Spinal cord (tissue), 10 donors: ENCODE data around the gene SALL1. TPM values are rescaled to one million over a fixed set of nuclear protein-coding genes. Genes with fewer than 3 reads are reported as not detected.

ENCODE experiments used
- DNase-seq, 6 donors: peaks; one replicate each; pipeline versions ENCODE4 v3.0.0 to v3.0.0-alpha.2; 2013 to 2015; ENCODE audit warnings: low spot score in 6 of 6, low read depth in 4 of 6
- H3K27ac ChIP-seq: one replicate; pipeline ENCODE4 v1.5.1; 2013; ENCODE audit warnings: low read depth, low read length, control low read depth
- H3K27me3 ChIP-seq: one replicate; pipeline ENCODE4 v1.6.1; 2013; ENCODE audit warnings: low read length; ENCODE audit not compliant: control insufficient read depth, insufficient read depth
- H3K36me3 ChIP-seq: one replicate; pipeline ENCODE4 v1.6.1; 2013; ENCODE audit warnings: low read length; ENCODE audit not compliant: control insufficient read depth, insufficient read depth
- H3K4me1 ChIP-seq: one replicate; pipeline ENCODE4 v1.6.1; 2013; ENCODE audit warnings: low read length; ENCODE audit not compliant: control insufficient read depth, insufficient read depth
- H3K4me3 ChIP-seq: one replicate; pipeline ENCODE4 v1.5.1; 2013; ENCODE audit warnings: low read depth, low read length, control low read depth
- H3K9me3 ChIP-seq: one replicate; pipeline ENCODE4 v1.6.1; 2013; ENCODE audit warnings: low read length; ENCODE audit not compliant: control insufficient read depth, insufficient read depth
- WGBS: methylation state at CpG from one replicate; pipeline ENCODE4 v1.1.5; 2013; ENCODE audit warnings: missing lambda C conversion rate; ENCODE audit not compliant: insufficient coverage; 5-methylcytosine and 5-hydroxymethylcytosine counted together
- polyA plus RNA-seq, 2 donors: library from polyadenylated mRNA; unstranded; fragments of 120-200 nt; gene quantifications; one replicate each; pipeline ENCODE4 v1.2.1, GENCODE V29; 2013; ENCODE audit not compliant: insufficient read length in 2 of 2
- total RNA-seq, 2 donors: library from RNA; depleted of rRNA in 1 of 2; stranded (reverse); fragments of 120-200 nt in 1 of 2; fragments of >200 nt in 1 of 2; gene quantifications; one replicate each; pipeline versions ENCODE4 v1.2.3 to v1.2.4, GENCODE V29; 2013 to 2014
- donor health status: healthy.

Gene SALL1
- total and polyA plus RNA-seq, 4 donors, result 14.7 to 98.7 (median 48.5) TPM

GRCh38 chr16:51152691-51153576 lies 1.9 kb upstream of the SALL1 start:
- DNase-seq, result peak in 3 of 6 donors; percentile 57 to 62 (median 62)
- peak overlapping the region; percentile 97 for H3K27ac ChIP-seq
- H3K36me3 ChIP-seq, result peaks cover 5% of the 10 kb centered on the region
- WGBS, result 0% methylated on average over 32 of the region's 60 CpGs
- H3K27me3 ChIP-seq, result peaks cover 73% of the 10 kb centered on the region
- peak overlapping the region; percentile 78 for H3K4me3 ChIP-seq
- H3K9me3 ChIP-seq, result no peaks in the 10 kb centered on the region
- H3K4me1 ChIP-seq, result peaks cover 48% of the 10 kb centered on the region

- H3K27me3 ChIP-seq, result peaks cover 70% of the 10 kb centered on the region
- peaks cover 5% of the 10 kb centered on the region for H3K36me3 ChIP-seq
- H3K4me3 ChIP-seq, result peak overlapping the region; percentile 78
- peak overlapping the region; percentile 97 for H3K27ac ChIP-seq
- peaks cover 48% of the 10 kb centered on the region for H3K4me1 ChIP-seq
- WGBS, result 0% methylated on average over 45 of the region's 56 CpGs
- peak in 5 of 6 donors; percentile 66 to 95 (median 77) for DNase-seq
- H3K9me3 ChIP-seq, result no peaks in the 10 kb centered on the region
Measured at GRCh38 chr16:51151961-51152663, 1.0 kb upstream of the SALL1 start.

GRCh38 chr16:51151435-51151960 lies 428 bp upstream of the SALL1 start:
- DNase-seq, result peak in 5 of 6 donors; percentile 64 to 96 (median 77)
- H3K4me1 ChIP-seq, result peaks cover 48% of the 10 kb centered on the region
- H3K9me3 ChIP-seq, result no peaks in the 10 kb centered on the region
- under 1% methylated on average over 42 of the region's 61 CpGs for WGBS
- H3K27me3 ChIP-seq, result peaks cover 64% of the 10 kb centered on the region
- H3K27ac ChIP-seq, result peak overlapping the region; percentile 95
- peak overlapping the region; percentile 76 for H3K4me3 ChIP-seq
- peaks cover 5% of the 10 kb centered on the region for H3K36me3 ChIP-seq

- Histone ChIP-seq H3K27ac (peak overlapping the region; percentile 94), H3K9me3 (no peaks in the 10 kb centered on the region), H3K27me3 (peaks cover 56% of the 10 kb centered on the region), H3K4me3 (peak overlapping the region; percentile 76), H3K36me3 (peaks cover 5% of the 10 kb centered on the region), H3K4me1 (peaks cover 40% of the 10 kb centered on the region)
- DNase-seq, result no peak
- under 1% methylated on average over 50 of the region's 53 CpGs for WGBS
Measured at GRCh38 chr16:51150165-51150887, 744 bp downstream of the SALL1 start.

- no peak for DNase-seq
- H3K27ac ChIP-seq, result peak overlapping the region; percentile 94
- peaks cover 51% of the 10 kb centered on the region for H3K27me3 ChIP-seq
- 6% methylated on average over 35 of the region's 35 CpGs for WGBS
- peak overlapping the region; percentile 76 for H3K4me3 ChIP-seq
- peaks cover 5% of the 10 kb centered on the region for H3K36me3 ChIP-seq
- peaks cover 34% of the 10 kb centered on the region for H3K4me1 ChIP-seq
- no peaks in the 10 kb centered on the region for H3K9me3 ChIP-seq
Measured at GRCh38 chr16:51149721-51150164, 1.3 kb downstream of the SALL1 start.

GRCh38 chr16:51149251-51149661 lies 1.8 kb downstream of the SALL1 start:
- 36% methylated on average over 4 of the region's 16 CpGs for WGBS
- peak in 1 of 6 donors; percentile 39 for DNase-seq
- peaks cover 5% of the 10 kb centered on the region for H3K36me3 ChIP-seq
- H3K9me3 ChIP-seq, result no peaks in the 10 kb centered on the region
- peaks cover 32% of the 10 kb centered on the region for H3K4me1 ChIP-seq
- peak overlapping the region; percentile 76 for H3K4me3 ChIP-seq
- peaks cover 46% of the 10 kb centered on the region for H3K27me3 ChIP-seq
- peak overlapping the region; percentile 94 for H3K27ac ChIP-seq

GRCh38 chr16:51148678-51149228 lies 2.3 kb downstream of the SALL1 start:
- Histone ChIP-seq H3K27me3 (peaks cover 42% of the 10 kb centered on the region), H3K27ac (peak overlapping the region; percentile 94), H3K4me3 (peak overlapping the region; percentile 76), H3K36me3 (peaks cover 5% of the 10 kb centered on the region), H3K4me1 (peaks cover 30% of the 10 kb centered on the region), H3K9me3 (no peaks in the 10 kb centered on the region)
- DNase-seq, result peak in 1 of 6 donors; percentile 38
- no CpG with 5 or more reads among the region's 2 CpGs for WGBS

GRCh38 chr16:51147776-51148677 lies 3.0 kb downstream of the SALL1 start:
- Histone ChIP-seq H3K27ac (peak overlapping the region; percentile 94), H3K4me3 (peak overlapping the region; percentile 76), H3K36me3 (peaks cover 5% of the 10 kb centered on the region), H3K9me3 (no peaks in the 10 kb centered on the region), H3K27me3 (peaks cover 36% of the 10 kb centered on the region), H3K4me1 (peaks cover 24% of the 10 kb centered on the region)
- no CpG with 5 or more reads among the region's 3 CpGs for WGBS
- peak in 1 of 6 donors; percentile 66 for DNase-seq
